Brain microvascular endothelial cell (primary cell): ENCODE results near the gene GRK1.
"Not testable (repeated sequence)": the region's sequence is repeated elsewhere in the genome, so short reads cannot be mapped to it uniquely, and the experiment has no call there.

ENCODE experiments used
- DNase-seq: peaks from one replicate; pipeline ENCODE4 v3.0.0-alpha.2; 2020
- H3K27ac ChIP-seq: fragments of 250-450 bp; sonication (Bioruptor Pico); 2 replicates; pipeline ENCODE4 v1.5.1; 2020; ENCODE audit warnings: mild to moderate bottlenecking, moderate library complexity
- H3K27me3 ChIP-seq: fragments of 250-450 bp; sonication (Bioruptor Pico); replicated peaks from 2 replicates; pipeline ENCODE4 v1.5.1; 2020; ENCODE audit warnings: mild to moderate bottlenecking
- H3K36me3 ChIP-seq: fragments of 250-450 bp; sonication (Bioruptor Pico); replicated peaks from 2 replicates; pipeline ENCODE4 v1.5.1; 2020; ENCODE audit warnings: mild to moderate bottlenecking
- H3K4me3 ChIP-seq: 2 replicates; pipeline ENCODE4 v1.5.1; 2011; ENCODE audit warnings: low read depth, mild to moderate bottlenecking, control low read depth, low read length, moderate library complexity
- in situ Hi-C: cut with HindIII; loops from 2 replicates; pipeline ENCODE4 v1.10.0; 2017; ENCODE audit warnings: low sequenced_read_pairs, low pct_ligation_motif_present
- TF ChIP-seq, protein P1 (sequence below): IDR thresholded peaks from 2 replicates; pipeline ENCODE4 v1.5.1; 2011; ENCODE audit warnings: low read depth, mild to moderate bottlenecking, moderate library complexity, low read length, control low read depth, inconsistent platforms; ENCODE audit errors: missing control alignments

GRK1 gene

DNA sequence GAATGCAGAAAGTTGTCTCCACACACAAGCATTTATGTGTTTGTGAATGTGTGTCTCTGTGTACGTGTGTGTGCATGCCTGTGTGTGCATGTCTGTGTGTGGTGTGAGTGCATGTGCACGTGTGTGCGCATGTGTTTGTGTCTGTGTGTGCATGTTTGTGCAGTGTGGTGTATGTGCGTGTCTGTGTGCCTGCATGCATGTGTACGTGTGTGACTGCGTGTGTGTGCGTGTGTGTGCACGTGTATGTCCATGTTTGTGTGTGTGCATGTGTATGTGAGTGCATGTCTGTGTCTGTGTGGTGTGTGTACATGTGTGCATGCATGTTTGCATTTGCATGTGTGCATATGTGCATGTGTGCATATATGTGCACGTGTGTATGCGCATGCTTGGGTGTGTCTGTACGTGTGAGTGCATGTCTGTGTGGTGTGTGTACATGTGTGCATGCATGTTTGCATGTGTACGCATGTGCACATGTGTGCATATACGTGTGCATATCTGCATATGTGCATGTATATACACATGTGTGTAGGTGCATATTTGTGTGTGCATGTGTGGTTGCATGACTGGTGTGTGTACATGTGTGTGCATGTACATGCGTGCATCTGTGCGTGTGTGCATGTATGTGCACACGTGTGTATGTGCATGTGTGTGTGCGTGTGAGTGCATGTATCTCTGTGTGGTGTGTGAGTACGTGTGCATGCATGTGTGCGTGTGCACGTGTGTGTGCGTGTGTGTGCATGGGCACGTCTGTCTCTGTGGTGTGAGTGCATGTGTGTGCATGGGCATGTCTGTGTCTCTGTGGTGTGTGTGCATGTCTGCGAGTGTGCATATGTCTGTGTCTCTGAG lies 83.8 kb downstream of the GRK1 start:
- no peak for DNase-seq
- Histone ChIP-seq H3K36me3 (no peaks in the 10 kb centered on the region), H3K27me3 (no peaks in the 10 kb centered on the region), H3K27ac (no peak overlapping the region), H3K4me3 (no peak overlapping the region)
- TF ChIP-seq, protein P1, sequence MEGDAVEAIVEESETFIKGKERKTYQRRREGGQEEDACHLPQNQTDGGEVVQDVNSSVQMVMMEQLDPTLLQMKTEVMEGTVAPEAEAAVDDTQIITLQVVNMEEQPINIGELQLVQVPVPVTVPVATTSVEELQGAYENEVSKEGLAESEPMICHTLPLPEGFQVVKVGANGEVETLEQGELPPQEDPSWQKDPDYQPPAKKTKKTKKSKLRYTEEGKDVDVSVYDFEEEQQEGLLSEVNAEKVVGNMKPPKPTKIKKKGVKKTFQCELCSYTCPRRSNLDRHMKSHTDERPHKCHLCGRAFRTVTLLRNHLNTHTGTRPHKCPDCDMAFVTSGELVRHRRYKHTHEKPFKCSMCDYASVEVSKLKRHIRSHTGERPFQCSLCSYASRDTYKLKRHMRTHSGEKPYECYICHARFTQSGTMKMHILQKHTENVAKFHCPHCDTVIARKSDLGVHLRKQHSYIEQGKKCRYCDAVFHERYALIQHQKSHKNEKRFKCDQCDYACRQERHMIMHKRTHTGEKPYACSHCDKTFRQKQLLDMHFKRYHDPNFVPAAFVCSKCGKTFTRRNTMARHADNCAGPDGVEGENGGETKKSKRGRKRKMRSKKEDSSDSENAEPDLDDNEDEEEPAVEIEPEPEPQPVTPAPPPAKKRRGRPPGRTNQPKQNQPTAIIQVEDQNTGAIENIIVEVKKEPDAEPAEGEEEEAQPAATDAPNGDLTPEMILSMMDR = no peak
- in situ Hi-C loops = no loop called here

GRCh38 chr13:113751491-113751890 lies 84.5 kb downstream of the GRK1 start:
- in situ Hi-C loops = no loop called here
- Histone ChIP-seq H3K27me3 (no peaks in the 10 kb centered on the region), H3K4me3 (no peak overlapping the region)

DNA sequence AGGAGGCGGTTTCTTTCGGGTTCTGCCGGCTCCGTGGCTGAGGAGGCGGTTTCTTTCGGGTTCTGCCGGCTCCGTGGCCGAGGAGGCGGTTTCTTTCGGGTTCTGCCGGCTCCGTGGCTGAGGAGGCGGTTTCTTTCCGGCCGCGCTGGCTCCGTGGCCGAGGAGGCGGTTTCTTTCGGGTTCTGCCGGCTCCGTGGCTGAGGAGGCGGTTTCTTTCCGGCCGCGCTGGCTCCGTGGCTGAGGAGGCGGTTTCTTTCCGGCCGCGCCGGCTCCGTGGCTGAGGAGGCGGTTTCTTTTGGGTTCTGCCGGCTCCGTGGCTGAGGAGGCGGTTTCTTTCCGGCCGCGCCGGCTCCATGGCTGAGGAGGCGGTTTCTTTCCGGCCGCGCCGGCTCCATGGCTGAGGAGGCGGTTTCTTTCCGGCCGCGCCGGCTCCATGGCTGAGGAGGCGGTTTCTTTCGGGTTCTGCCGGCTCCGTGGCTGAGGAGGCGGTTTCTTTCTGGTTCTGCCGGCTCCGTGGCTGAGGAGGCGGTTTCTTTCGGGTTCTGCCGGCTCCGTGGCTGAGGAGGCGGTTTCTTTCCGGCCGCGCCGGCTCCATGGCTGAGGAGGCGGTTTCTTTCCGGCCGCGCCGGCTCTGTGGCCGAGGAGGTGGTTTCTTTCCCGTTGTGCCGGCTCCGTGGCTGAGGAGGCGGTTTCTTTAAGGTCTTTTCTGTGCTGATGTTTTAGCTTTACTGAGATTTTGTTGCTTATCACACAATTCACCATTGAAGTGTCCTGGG lies 85.4 kb downstream of the GRK1 start:
- in situ Hi-C loops, DNase-seq, H3K36me3 ChIP-seq, H3K4me3 ChIP-seq, H3K27ac ChIP-seq, H3K27me3 ChIP-seq: not testable (repeated sequence)

More at GRCh38 chr13:113751491-113751890, 84.5 kb downstream of the GRK1 start:
- TF ChIP-seq, protein P1 = no peak
- no peak for DNase-seq
- Histone ChIP-seq H3K27ac (no peak overlapping the region), H3K36me3 (no peaks in the 10 kb centered on the region)

GRCh38 chr13:113753171-113753570 lies 86.2 kb downstream of the GRK1 start:
- in situ Hi-C loops = no loop called here
- TF ChIP-seq, protein P1 = no peak
- DNase-seq = no peak

GRCh38 chr13:113754242-113754641 lies 87.2 kb downstream of the GRK1 start:
- no peak for DNase-seq
- H3K36me3 ChIP-seq = no peaks in the 10 kb centered on the region
- in situ Hi-C loops = no loop called here
- TF ChIP-seq, protein P1 = no peak
- H3K27me3 ChIP-seq = no peaks in the 10 kb centered on the region
- H3K27ac ChIP-seq = no peak overlapping the region
- no peak overlapping the region for H3K4me3 ChIP-seq

More at GRCh38 chr13:113753171-113753570, 86.2 kb downstream of the GRK1 start:
- Histone ChIP-seq H3K27me3 (no peaks in the 10 kb centered on the region), H3K4me3 (no peak overlapping the region), H3K27ac (no peak overlapping the region), H3K36me3 (no peaks in the 10 kb centered on the region)

GRCh38 chr13:113754691-113755090 lies 87.7 kb downstream of the GRK1 start:
- in situ Hi-C loops = no loop called here
- Histone ChIP-seq H3K27me3 (peaks cover under 1% of the 10 kb centered on the region), H3K36me3 (no peaks in the 10 kb centered on the region), H3K27ac (no peak overlapping the region), H3K4me3 (no peak overlapping the region)
- no peak for DNase-seq
- TF ChIP-seq, protein P1 = no peak
